A549 (cell line): ENCODE results near the gene SLC10A7.

Source experiments
- CEBPB ChIP-seq, 2 experiments: fragments of >200 bp in 1 of 2; sonication (Bioruptor Twin) in 1 of 2; formaldehyde crosslinking in 1 of 2; IDR thresholded peaks; 2 replicates each; pipeline ENCODE4 v1.6.1; 2012 to 2016
- CHD2 ChIP-seq: fragments of 150-350 bp; IDR thresholded peaks from 2 replicates; pipeline ENCODE4 v1.6.1; 2014; ENCODE audit warnings: low read length; ENCODE audit not compliant: partially characterized antibody
- CHD4 ChIP-seq: fragments of 200-600 bp; sonication (generic); IDR thresholded peaks from 2 replicates; pipeline ENCODE4 v1.6.1; 2016; ENCODE audit warnings: antibody characterized with exemption, mild to moderate bottlenecking, borderline replicate concordance
- EP300 ChIP-seq, 2 experiments: fragments of >200 bp; sonication (Bioruptor Twin); formaldehyde crosslinking; IDR thresholded peaks; 2 replicates in 1 of 2; 3 replicates in 1 of 2; pipeline ENCODE4 v1.6.1; 2016 to 2017
- HOXB13 ChIP-seq: fragments of 250-450 bp; sonication (Bioruptor Pico); IDR thresholded peaks from 2 replicates; pipeline ENCODE4 v1.5.0; 2020; ENCODE audit warnings: low read depth, mild to moderate bottlenecking, moderate library complexity
- JUN ChIP-seq, 2 experiments: fragments of >200 bp; sonication (Bioruptor Twin); formaldehyde crosslinking; IDR thresholded peaks; 2 replicates in 1 of 2; 3 replicates in 1 of 2; pipeline ENCODE4 v1.6.1; 2016 to 2017
- KDM5A ChIP-seq: fragments of 200-600 bp; sonication (generic); IDR thresholded peaks from 2 replicates; pipeline ENCODE4 v1.6.1; 2016; ENCODE audit warnings: antibody characterized with exemption, mild to moderate bottlenecking
- POLR2A ChIP-seq: IDR thresholded peaks from 2 replicates; pipeline ENCODE4 v1.6.1; 2012; ENCODE audit warnings: mild to moderate bottlenecking, low read length
- POLR2AphosphoS2 ChIP-seq: conservative IDR thresholded peaks from 2 replicates; pipeline ENCODE4 v1.6.1; 2012; ENCODE audit warnings: low read length, improper control_type of control experiment, inconsistent platforms
- RAD21 ChIP-seq, 2 experiments: fragments of >200 bp in 1 of 2; sonication (Bioruptor Twin) in 1 of 2; formaldehyde crosslinking in 1 of 2; IDR thresholded peaks in 1 of 2; conservative IDR thresholded peaks in 1 of 2; 2 replicates in 1 of 2; 3 replicates in 1 of 2; pipeline ENCODE4 v1.6.1; 2012 to 2018; ENCODE audit warnings: inconsistent platforms in 1 of 2
- RCOR1 ChIP-seq: fragments of 150-350 bp; IDR thresholded peaks from 2 replicates; pipeline ENCODE4 v1.6.1; 2014; ENCODE audit warnings: antibody characterized with exemption, low read length, low read depth
- RFX5 ChIP-seq: fragments of 450-650 bp; IDR thresholded peaks from 2 replicates; pipeline ENCODE4 v1.7.1; 2014; ENCODE audit warnings: antibody characterized with exemption, mild to moderate bottlenecking, moderate library complexity
- SMC3 ChIP-seq: fragments of >200 bp; sonication (Bioruptor Twin); formaldehyde crosslinking; IDR thresholded peaks from 3 replicates; pipeline ENCODE4 v1.6.1; 2018; ENCODE audit warnings: inconsistent platforms
- TF ChIP-seq, protein P1 (sequence below): fragments of >200 bp; sonication (Bioruptor Twin); formaldehyde crosslinking; IDR thresholded peaks from 3 replicates; pipeline ENCODE4 v1.5.1; 2016

DNA sequence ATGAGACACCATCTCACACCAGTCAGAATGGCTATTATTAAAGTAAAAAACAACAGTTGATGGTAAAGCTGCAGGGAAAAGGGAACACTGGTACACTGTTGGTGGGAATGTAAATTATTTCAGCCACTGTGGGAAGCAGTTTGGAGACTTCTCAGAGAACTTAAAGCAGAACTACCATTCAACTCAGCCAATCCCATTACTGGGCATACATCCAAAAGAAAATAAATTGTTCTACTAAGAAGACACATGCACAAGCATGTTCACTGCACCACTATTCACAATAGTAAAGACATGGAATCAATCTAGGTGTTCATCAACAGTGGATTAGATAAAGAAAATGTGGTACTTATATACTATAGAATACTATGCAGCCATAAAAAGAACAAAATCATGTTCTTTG is 172.4 kb downstream of the SLC10A7 start:
- TF ChIP-seq, protein P1, sequence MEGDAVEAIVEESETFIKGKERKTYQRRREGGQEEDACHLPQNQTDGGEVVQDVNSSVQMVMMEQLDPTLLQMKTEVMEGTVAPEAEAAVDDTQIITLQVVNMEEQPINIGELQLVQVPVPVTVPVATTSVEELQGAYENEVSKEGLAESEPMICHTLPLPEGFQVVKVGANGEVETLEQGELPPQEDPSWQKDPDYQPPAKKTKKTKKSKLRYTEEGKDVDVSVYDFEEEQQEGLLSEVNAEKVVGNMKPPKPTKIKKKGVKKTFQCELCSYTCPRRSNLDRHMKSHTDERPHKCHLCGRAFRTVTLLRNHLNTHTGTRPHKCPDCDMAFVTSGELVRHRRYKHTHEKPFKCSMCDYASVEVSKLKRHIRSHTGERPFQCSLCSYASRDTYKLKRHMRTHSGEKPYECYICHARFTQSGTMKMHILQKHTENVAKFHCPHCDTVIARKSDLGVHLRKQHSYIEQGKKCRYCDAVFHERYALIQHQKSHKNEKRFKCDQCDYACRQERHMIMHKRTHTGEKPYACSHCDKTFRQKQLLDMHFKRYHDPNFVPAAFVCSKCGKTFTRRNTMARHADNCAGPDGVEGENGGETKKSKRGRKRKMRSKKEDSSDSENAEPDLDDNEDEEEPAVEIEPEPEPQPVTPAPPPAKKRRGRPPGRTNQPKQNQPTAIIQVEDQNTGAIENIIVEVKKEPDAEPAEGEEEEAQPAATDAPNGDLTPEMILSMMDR = no peak
- TF ChIP-seq KDM5A (no peak), POLR2A (no peak), RFX5 (no peak), HOXB13 (CRISPR knock-in tag) (no peak), SMC3 (no peak), RCOR1 (no peak), CEBPB (IDR thresholded peaks at IDR 0.05) (no peak), JUN (IDR thresholded peaks at IDR 0.05) (no peak), EP300 (IDR thresholded peaks at IDR 0.05) (no peak), CHD2 (no peak), POLR2AphosphoS2 (no peak), CHD4 (no peak), RAD21 (conservative IDR thresholded peaks at IDR 0.05 in 1 of 2, IDR thresholded peaks at IDR 0.05 in 1 of 2) (no peak)
